HG03439 (cell line): ENCODE results near the gene CERKL.

Experiments used
- ATAC-seq: cut with Tn5 transposase; IDR thresholded peaks from one replicate; pipeline ENCODE4 v1.9.1; 2021; ENCODE audit warnings: mild to moderate bottlenecking, moderate library complexity; ENCODE audit not compliant: unreplicated experiment

CERKL gene

DNA sequence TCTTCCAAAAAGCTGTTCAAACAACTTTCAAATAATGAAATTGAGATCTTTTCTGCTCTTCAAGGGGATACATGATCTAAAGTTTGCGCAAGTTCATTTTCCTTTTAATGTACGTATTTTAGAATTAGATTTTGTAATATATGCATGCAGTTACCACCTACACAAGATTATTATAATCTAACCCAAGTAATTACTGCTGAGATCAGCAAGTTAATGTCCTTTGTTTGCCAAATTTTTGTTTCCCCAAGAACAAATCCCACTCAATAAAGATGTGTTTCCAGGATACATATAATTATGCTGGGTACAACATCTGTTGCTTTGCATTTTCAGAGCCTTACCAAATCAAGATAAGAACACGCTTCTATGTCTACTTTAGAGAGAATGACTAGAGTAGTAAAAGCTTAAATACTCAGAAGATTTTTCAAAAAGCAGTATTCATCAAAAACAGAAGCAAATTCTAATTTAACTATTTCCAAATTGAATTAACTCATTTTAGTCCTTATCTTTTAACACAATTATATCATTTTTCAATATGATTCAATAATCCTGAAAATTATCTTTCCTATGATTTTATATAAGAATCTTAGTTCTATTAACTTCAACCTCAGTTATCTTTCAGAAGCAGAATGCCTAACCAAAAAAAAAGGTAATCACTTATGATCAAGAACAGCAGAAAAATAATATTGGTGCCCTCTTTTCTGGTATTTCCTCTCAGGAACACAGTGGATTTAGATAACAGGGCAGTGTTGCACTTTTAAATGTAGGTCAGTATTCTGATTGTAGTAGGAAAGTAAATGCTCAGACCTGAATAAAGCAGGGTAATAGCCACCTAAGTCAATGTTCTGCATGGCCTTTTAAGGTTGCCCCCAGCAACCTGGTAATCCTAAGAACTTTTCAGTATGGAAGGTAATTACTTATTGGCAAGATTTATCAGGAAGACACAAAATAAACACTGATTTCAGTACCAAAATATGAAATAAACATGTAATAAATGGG is 28.0 kb downstream of the CERKL start:
- no peak for ATAC-seq

DNA sequence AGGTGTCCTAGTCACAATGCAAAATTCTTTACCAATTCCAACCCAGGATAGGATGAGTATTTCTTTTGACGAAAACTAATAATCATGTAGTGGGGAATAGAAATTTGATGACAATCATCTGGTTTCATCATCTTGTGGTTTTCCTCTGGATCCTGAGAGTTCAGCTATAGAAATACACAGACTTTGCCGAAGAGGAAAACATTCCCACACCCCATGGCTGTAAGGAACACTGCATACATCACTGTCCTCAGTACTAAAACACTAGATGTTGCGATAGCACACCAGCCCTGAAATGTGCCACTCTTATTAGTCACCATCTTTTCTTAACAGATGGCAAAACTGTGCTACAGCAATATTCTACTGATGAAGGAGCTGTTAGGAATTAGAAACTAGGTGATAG is 29.4 kb downstream of the CERKL start:
- ATAC-seq = no peak

DNA sequence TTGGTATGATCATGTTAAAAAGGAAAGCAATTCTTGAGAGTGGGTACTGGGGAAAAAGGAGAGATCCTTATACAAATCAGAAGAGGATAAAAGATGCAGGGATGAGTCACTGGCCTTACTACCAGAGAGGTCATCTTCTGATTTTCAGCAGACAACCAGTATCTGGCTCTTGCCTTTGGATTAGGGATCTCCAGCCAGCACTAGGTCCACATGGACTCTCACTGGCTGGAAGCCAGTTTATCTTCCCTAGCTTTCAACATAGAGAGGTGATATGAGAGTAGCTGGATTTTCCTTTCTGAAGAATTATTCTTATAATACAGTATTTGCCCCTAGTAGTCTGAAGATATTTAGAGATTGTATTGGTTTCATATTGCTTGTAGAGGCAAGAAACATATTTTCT is 30.2 kb downstream of the CERKL start:
- ATAC-seq = no peak

DNA sequence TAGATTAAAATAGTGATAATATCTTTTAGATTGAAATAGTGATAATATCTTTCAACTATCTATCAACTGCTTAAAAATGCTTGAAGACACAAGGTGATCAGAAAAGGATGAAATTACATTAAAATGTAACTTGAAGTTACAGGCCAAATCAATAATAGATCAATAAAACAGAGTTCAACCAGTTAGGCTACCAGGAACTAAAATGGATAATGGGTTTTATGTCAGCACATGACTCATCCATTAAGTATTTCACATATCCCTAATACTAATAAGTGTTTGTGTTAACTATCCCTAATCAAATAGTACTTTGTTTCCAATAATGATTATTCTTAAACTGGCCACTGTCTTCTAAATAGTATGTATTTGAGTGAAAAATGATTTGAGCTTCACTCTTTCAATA is 33.7 kb downstream of the CERKL start:
- ATAC-seq = no peak

DNA sequence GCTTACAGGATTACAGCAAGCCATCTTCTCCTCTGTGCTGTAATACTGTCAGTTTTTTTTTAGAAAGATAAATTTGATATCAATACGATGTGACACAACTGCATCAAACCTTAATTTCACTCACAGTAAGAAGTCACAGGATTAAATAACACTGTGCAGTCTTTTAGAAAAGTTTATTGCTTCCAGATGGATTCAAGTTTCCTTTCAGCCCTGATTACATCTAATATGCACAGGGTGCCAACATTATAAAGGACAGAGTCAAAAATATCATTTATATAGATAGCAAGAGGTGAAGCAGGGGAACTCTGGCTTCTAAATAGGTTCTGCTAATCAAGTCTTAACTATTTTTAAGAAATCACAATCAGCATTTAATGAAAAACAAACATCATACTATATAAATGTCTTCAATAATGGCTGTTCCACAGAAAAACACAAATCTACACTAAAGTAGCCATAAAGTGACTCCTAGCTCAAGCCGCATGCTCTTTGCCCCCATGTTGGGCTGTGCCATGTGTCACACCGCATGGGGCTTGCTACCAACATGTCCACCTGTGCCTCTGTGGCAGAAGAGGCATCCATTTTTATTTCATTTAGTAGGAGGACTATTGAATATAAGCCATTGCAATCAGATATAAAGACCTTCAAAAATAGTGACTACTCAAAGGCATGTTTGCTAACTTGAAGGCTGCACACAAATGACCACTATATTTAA is 35.0 kb downstream of the CERKL start:
- ATAC-seq = no peak

DNA sequence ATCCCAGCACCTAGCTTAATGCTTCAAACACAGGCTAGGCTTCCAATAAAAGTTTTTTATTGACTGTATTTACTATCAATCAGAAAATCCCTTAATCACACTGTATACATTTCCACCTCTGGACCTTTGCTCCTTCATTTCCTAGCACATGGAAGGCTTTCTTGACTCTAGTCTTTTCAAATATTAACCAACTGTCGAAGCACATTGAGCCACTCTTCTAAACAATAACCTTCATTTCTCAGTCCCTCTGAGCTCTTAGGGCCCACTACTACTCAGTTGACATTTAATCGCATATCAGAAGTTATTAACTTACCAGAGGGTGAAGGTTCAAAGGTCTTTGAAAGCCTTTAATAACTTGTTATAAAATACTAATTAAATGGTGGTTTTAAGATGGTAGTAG is 37.4 kb downstream of the CERKL start:
- no peak for ATAC-seq

DNA sequence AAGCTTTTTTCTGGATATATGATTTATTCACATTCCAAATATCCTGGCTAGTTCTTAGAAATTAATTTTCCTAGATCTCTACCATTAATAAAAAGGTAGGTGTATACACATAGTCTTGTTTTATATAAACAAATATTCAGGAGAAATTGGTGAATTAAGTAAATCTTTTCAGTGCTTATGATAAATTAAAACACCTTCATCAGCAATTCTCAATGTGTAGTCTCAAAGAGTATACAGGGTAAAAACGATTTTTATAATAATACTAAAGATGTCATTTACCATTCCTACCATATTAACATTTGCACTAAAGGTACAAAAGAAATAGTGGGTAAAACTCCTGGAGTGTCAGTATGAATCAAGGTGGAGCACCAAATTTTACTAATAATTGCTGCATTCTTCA is 40.2 kb downstream of the CERKL start:
- ATAC-seq = no peak

DNA sequence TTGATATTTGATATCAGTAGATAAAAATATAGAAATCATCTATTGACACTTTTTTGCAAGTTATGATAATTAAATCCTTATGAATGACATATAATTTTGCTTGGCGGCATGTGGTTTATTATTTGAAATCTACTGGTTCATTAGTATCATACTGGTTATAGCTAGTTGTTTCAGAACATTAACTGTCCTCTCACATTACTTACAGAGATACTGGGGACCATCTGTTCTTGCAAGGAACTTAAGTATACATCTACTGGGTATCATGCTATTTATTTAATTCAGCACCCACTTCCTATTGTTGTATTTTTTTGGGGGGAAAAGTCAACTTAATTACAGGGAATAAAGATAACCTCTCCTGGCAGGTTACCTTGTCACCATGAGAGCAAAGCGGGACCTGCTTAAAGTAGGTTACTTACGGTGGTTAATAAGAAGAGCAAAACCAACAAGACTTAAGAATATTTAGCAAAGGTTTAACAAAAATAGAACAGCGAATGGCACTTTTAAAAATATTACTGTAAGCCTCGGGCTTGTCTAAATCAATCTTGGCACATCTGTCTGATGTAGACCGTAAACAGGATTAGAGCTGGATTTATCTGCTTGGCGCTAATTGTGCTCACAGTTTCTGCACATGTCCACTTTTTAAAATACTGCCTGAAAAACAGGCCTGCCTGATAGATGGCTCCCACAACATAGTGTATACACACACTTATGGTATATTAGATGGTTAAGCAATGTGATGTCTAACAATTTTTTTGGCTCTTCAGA is 41.8 kb downstream of the CERKL start:
- no peak for ATAC-seq

DNA sequence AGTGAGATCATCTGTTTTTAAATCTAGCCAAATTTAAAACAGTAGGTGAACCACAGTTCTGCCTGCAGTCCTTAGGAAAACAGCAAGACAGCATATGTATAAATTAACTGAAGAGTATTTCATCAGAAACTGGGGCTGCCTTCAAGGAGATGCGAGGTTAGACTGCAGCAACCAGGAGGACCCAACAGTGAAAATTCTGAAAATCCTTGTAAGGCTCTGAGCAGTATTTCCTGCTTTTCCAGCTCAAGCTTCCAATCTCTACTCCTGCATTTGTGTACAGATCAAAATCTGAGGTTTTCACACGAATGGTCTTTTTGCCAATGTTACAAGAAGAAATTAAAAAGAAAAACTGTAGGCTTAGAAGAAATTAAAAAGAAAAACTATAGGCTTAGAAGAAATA is 43.7 kb downstream of the CERKL start:
- no peak for ATAC-seq

DNA sequence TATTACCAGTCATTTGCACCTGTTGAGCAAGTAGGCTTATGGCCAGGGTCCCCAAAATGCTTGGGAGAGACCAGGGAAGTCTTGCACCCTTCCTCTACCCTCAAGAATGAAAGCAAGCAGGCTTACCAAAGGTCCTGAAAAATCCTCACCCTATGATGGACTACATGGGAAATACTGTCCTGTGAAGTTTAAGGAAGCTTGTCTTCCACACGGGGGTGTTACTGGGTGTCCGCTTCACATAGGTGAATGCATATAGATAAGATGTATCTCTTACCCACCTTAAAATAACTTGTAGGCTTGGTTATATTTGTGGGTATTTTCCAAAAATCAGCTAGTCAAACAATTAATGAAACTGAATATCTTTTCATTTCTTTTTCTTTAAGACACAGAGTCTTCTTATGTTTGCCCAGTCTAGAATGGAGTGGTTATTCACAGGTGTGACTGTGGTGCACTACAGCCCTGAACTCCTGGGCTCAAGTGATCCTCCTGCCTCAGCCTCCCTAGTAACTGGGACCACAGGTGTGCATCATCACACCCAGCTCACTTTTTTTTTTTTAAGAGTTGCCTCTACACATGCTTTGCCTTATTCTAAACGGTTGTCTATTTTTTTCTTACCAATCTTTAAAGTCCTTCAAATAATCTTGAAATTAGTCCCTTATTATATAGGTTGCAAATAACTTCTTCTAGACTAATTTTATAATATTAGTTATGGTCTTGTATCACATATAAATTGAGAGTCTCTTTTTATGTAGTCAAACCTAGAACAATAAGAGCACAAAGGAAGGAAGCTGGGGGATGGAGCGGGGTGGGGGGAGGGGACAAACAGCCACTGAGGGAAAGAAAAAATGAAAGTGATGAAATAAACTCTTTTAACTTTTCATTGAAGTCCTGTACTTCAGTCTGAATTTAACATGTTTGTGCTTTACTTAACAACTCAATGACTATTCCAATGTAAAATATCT is 49.0 kb downstream of the CERKL start:
- no peak for ATAC-seq

DNA sequence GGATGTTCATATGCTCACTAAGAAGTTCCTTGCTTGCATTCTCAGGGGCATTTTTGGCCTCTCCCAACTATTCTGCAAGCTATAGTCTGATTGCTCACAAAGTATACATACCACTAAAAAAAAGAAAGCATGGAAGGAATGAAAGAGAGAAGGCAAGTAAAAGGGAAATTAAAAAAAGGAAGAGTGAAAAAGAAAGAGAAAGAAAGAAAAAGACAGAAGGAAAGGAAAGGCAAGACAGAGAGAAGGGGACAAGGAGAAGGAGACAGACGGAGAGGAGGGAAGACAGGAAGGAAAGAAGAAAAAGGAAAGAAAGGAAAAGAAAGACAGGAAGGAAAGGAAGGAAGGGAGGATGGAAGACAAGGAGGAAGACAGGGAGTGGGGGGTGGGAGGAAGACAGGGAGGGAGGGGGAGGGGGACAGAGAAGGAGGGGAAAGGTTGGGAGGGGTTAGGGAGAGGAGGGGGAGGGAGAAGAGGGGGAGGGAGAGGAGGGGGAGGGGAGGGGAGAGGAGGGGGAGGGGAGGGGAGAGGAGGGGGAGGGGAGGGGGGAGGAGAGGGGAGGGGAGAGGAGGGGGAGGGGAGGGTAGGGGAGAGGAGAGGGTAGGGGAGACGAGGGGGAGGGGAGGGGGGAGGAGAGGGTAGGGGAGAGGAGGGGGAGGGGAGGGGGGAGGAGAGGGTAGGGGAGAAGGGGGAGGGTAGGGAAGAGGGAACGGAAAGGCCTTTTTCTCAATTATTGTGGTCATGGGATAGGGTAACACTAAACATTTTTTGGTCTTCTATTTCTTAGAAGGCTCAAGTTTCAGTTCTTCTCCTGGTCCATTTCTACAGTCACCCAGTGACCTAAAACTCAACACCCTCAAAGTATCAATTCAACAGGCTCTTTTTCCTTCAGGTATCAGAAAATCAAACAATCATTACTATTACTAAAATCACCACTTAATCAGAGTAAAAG is 50.7 kb downstream of the CERKL start:
- ATAC-seq = no peak

DNA sequence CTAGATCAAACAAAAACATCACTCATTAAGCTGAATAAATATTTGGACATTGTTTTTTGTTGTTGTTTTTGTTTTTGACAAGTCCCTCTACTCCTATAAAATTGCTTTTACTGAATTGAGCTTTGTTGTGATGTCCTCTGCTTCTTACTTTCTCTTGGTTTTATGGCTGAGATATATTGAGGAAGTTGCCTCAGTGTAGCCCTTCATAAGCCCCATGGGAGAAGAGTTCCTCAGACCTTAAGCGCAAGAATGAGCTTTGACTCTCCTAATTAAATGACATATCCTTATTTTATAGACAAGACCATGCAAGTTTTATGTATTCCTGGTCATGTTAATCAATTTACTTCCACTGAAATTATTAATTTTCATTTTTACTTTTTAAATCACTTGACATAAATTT is 54.9 kb downstream of the CERKL start:
- no peak for ATAC-seq

DNA sequence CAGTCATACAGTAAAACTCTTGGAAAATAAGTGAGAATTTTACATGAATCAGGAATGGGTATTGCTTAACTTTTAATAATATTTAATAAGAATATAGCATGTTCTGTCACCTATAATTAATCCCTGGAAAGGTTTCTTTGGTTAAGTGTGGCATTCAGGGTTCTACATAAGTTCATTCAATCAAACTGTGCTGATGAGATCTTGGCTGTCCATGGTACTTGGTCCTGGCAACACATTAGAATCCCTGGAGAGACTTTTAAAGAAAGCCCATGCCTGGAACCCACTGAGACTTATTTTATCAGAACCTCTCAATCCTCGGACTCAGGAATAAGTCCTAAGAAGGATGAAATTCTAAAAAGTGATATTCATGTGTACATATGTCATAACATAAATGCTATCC is 60.3 kb downstream of the CERKL start:
- ATAC-seq = no peak

DNA sequence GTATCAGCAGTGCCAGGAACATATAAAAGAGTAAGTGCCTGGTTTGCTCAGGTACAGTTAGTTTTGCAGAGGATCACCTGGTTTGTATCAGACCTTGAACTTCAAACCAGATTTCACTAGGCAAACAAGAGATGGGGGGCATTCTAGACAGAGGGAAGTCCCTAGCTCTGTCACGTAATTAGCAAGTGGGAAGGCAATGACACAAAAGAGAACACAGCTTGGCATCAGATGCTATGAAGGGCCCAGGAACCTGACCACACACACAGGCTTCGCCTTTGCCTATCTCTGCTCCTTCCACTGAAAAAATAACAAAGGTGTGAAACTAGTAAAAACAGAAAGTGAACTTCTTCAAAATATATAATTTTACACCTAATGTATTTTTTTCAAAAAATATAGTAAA is 62.6 kb downstream of the CERKL start:
- peak; percentile 70 for ATAC-seq

DNA sequence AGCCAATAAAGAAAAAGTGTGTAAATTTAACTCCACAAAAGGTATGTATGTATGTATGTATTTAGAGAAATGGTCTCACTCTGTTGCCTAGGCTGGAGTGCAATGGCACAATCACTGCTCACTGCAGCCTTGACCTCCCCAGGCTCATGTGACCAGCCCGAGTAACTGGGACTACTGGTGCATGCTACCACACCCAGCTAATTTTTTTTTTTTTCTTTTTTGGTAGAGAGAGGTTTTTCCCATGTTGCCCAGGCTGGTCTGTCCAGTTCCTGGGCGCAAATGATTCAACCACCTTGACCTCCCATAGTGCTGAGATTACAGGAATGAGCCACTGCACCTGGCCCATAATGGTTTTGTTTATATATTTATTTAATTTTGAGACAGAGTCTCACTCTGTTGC is 67.1 kb downstream of the CERKL start:
- no peak for ATAC-seq

DNA sequence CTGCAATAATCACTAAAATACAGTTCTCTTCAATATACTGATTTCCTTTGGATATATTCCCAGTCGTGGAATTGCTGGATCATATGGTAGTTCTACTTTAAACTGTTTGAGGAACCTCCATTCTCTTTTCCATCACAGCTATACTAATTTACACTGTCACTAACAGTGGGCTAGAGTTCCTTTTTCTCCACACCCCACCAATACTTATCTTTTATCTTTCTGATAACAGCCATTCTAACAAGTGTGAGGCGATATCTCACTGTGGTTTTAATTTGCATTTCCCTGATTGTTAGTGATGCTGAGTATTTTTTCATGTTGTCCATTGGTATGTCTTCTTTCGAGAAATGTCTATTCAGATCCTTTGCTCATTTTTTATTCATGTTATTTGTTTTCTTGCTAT is 68.4 kb downstream of the CERKL start:
- ATAC-seq = no peak

DNA sequence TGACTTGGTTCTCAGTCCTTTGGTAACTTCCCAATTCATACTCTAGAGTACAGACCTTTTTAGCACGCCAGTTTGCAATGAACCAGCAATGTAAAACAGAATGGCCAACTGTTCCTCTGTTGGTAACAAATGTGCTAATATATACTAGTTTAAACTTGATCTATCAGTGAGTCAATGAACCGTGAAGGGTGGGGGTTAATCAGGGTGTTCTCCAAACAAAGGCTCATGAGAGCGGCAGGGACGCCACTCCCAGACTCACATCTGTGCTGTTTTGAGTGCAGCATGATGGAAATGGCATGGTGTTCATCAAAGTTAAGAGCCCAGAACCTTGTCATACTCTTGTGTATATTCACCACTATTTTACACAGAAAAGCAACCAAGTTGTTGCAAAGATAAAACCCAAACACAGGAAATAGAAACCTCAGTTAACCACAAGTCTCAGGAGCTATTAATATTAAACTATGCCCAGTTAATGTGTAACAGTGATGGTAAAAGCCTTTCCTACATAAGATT is 70.3 kb downstream of the CERKL start:
- ATAC-seq = peak; percentile 96

DNA sequence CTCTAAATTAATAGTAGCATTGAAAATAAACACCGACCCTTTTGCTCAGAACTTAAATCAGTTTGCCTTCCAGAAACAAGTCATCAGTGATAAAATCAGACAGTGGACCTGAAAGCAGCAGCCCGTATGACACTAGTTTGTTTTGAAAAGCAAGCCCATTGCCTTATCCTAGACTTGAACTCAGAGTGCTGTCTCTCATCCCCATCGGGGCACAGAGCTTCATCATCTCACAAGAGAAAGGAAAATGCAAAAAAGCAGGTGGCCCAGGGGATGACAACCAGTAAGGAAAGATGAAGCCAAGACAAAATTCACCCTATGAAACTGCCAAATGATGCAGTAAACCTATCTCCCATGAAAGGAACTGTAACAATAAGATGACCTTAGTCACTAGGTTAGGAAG is 71.2 kb downstream of the CERKL start:
- ATAC-seq = no peak

DNA sequence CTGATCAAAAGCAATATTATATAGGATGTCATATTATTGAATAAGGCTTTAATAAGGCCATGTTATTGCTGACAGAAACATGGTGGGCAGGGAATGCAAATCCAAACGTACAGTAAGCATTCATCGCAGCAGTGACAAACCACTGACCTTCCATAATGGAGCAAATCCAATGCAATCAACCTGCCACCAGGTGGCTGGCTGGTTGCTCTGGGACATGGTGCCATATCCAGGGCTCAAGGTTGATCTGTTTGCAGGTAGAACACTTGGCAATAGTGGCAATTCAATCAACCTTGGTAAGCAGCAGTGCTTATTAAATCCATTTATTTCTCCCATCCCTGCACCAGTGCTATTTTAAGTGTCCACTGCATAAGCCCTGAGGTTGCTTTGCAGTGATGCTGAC is 75.4 kb downstream of the CERKL start:
- no peak for ATAC-seq
